ENCODE data around the gene TICAM1.

DNA sequence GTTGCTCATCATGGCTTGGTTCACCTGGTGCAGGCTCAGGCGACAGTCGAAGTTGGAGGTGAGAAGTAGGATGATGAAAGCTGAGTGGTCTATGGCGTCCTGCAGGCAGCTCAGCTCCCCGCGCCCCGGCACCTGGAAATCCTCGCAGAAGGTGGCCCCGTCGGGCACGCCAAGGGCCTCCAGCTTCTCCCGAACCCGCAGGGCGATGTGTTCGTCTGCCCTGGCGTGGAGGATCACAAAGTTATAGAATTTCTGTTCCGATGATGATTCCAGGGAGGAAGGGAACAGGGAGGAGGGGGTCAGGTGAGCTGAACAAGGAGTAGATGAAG lies 14.6 kb downstream of the TICAM1 start:
- TF ChIP-seq, protein P1, sequence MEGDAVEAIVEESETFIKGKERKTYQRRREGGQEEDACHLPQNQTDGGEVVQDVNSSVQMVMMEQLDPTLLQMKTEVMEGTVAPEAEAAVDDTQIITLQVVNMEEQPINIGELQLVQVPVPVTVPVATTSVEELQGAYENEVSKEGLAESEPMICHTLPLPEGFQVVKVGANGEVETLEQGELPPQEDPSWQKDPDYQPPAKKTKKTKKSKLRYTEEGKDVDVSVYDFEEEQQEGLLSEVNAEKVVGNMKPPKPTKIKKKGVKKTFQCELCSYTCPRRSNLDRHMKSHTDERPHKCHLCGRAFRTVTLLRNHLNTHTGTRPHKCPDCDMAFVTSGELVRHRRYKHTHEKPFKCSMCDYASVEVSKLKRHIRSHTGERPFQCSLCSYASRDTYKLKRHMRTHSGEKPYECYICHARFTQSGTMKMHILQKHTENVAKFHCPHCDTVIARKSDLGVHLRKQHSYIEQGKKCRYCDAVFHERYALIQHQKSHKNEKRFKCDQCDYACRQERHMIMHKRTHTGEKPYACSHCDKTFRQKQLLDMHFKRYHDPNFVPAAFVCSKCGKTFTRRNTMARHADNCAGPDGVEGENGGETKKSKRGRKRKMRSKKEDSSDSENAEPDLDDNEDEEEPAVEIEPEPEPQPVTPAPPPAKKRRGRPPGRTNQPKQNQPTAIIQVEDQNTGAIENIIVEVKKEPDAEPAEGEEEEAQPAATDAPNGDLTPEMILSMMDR (conservative IDR thresholded peaks at IDR 0.05; ENCODE audit: low read depth in 2 of 2): no peak
- TF ChIP-seq STAT1 (IDR thresholded peaks at IDR 0.05; ENCODE audit: unreplicated experiment): no peak
- TF ChIP-seq CREB1 (CRISPR knock-in tag; IDR thresholded peaks at IDR 0.05; ENCODE audit: low read depth): no peak
- no peak for TF ChIP-seq POLR2AphosphoS5 (IDR thresholded peaks at IDR 0.05; ENCODE audit: low read depth)
- TF ChIP-seq, protein P2, sequence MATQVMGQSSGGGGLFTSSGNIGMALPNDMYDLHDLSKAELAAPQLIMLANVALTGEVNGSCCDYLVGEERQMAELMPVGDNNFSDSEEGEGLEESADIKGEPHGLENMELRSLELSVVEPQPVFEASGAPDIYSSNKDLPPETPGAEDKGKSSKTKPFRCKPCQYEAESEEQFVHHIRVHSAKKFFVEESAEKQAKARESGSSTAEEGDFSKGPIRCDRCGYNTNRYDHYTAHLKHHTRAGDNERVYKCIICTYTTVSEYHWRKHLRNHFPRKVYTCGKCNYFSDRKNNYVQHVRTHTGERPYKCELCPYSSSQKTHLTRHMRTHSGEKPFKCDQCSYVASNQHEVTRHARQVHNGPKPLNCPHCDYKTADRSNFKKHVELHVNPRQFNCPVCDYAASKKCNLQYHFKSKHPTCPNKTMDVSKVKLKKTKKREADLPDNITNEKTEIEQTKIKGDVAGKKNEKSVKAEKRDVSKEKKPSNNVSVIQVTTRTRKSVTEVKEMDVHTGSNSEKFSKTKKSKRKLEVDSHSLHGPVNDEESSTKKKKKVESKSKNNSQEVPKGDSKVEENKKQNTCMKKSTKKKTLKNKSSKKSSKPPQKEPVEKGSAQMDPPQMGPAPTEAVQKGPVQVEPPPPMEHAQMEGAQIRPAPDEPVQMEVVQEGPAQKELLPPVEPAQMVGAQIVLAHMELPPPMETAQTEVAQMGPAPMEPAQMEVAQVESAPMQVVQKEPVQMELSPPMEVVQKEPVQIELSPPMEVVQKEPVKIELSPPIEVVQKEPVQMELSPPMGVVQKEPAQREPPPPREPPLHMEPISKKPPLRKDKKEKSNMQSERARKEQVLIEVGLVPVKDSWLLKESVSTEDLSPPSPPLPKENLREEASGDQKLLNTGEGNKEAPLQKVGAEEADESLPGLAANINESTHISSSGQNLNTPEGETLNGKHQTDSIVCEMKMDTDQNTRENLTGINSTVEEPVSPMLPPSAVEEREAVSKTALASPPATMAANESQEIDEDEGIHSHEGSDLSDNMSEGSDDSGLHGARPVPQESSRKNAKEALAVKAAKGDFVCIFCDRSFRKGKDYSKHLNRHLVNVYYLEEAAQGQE (IDR thresholded peaks at IDR 0.05; ENCODE audit: unreplicated experiment): no peak
- no peak for TF ChIP-seq ZNF331 (CRISPR knock-in tag; IDR thresholded peaks at IDR 0.05; ENCODE audit: low read depth)

All from GM23338 (cell line).